ENCODE measurements around the gene MAN1A2. TPM values are rescaled to one million over a fixed set of nuclear protein-coding genes. Genes with fewer than 3 reads are reported as not detected.

The MAN1A2 gene
- total and polyA plus RNA-seq, 9 donors = 14.6 to 33.6 (median 26.1) TPM

DNA sequence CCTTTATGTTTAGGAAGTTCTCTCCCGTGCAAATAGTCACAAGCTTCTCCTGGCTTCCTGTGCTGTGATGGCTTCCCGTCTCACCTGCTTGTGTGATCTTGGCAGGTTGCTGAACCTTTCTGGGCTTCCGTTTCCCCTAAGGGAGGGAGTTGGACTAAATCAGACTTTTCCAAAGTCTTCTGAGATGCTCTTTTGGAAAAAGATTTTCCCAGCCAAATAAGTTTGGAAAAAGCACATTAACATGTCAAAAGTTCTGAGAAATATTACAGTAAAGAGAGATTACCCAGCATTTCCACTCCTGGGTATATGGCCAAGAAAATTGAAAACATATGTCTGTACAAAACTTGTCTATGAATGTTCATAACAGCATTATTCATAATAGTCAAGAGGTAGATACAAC lies 202.6 kb downstream of the MAN1A2 start:
- no peak overlapping the region for H3K4me3 ChIP-seq (ENCODE audit: low read length)
- DNase-seq = peak; percentile 93
- no peaks in the 10 kb centered on the region for H3K36me3 ChIP-seq (ENCODE audit: control insufficient read depth, insufficient read depth, low read length)
- H3K27me3 ChIP-seq (ENCODE audit: control insufficient read depth, insufficient read depth, low read length) = no peaks in the 10 kb centered on the region
- no CpG with 5 or more reads among the region's 3 CpGs for WGBS (ENCODE audit: insufficient coverage)
- H3K27ac ChIP-seq (ENCODE audit: low read length) = peak overlapping the region; percentile 49
- H3K4me1 ChIP-seq (ENCODE audit: control insufficient read depth, insufficient read depth, low read length) = peaks cover 4% of the 10 kb centered on the region
- H3K9me3 ChIP-seq (replicated peaks; ENCODE audit: control insufficient read depth, low read depth, low read length) = no peaks in the 10 kb centered on the region

DNA sequence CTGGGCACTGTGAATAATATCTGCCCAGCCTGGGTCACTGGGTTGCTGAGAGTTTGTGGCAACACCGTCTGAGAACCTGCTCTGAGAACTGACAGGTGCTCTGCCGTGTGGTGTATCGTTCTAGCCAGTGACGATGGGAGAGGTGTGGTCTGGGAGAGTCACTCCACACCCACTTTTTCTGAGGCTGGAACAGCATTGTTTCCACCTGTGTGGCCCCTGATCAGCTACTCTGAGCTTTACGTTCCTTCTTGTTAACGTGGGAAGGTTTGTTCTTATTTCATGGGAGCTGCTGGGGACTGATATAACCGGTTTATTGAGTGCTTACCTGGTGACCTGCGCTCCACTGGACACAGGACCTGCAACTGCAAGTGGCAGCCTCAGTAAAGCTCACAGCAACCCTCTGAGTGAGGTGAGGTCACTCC lies 203.8 kb downstream of the MAN1A2 start:
- H3K27ac ChIP-seq (ENCODE audit: low read length) = no peak overlapping the region
- no peak for DNase-seq
- H3K9me3 ChIP-seq (replicated peaks; ENCODE audit: control insufficient read depth, low read depth, low read length) = no peaks in the 10 kb centered on the region
- H3K27me3 ChIP-seq (ENCODE audit: control insufficient read depth, insufficient read depth, low read length) = no peaks in the 10 kb centered on the region
- WGBS (ENCODE audit: insufficient coverage) = 73% methylated on average over 7 of the region's 8 CpGs
- H3K36me3 ChIP-seq (ENCODE audit: control insufficient read depth, insufficient read depth, low read length) = no peaks in the 10 kb centered on the region
- H3K4me3 ChIP-seq (ENCODE audit: low read length) = no peak overlapping the region
- H3K4me1 ChIP-seq (ENCODE audit: control insufficient read depth, insufficient read depth, low read length) = peaks cover 4% of the 10 kb centered on the region

DNA sequence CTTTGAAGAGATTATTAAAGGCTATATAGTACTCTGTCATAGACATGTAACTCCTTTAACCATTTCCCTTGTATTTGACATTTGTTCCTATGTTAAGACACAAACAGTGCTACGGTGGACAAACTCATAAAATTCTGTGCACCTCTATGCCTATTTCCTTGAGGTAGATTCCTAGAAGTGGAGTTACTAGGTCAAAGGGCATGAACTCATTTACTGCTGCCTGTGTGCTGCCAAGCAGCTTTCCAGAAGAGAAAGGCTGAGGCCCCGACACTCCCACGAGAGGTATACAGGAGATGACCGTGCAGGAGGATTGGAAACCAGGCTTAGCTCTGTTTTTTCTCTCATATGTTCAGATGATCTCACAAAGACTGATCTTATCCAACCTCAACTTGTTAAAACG lies 204.2 kb downstream of the MAN1A2 start:
- Histone ChIP-seq H3K27ac (ENCODE audit: low read length) (no peak overlapping the region), H3K4me1 (ENCODE audit: control insufficient read depth, insufficient read depth, low read length) (peaks cover 4% of the 10 kb centered on the region), H3K4me3 (ENCODE audit: low read length) (no peak overlapping the region), H3K27me3 (ENCODE audit: control insufficient read depth, insufficient read depth, low read length) (no peaks in the 10 kb centered on the region), H3K9me3 (replicated peaks; ENCODE audit: control insufficient read depth, low read depth, low read length) (no peaks in the 10 kb centered on the region), H3K36me3 (ENCODE audit: control insufficient read depth, insufficient read depth, low read length) (no peaks in the 10 kb centered on the region)
- no peak for DNase-seq
- 47% methylated on average over 3 of the region's 5 CpGs for WGBS (ENCODE audit: insufficient coverage)

DNA sequence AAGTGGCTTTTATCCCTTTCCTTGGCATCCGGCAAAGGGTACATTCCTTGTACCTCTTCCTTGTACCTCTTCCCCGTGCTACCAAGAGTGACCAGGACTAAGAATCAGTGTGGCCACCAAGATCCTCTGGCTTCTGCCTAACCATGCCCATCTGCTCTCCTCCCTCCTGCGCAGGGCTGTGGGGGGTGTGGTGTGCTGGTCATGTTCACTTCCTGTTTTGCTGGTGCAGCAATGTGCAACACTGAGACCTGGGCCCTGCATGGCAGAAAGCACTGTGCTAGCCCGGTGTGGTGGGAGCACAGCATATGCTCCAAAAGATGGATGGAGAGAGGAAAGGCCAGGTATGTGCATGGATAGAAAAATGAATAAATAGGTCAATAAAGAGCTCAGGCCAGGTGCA lies 205.3 kb downstream of the MAN1A2 start:
- H3K9me3 ChIP-seq (replicated peaks; ENCODE audit: control insufficient read depth, low read depth, low read length) = no peaks in the 10 kb centered on the region
- peaks cover 4% of the 10 kb centered on the region for H3K4me1 ChIP-seq (ENCODE audit: control insufficient read depth, insufficient read depth, low read length)
- no peaks in the 10 kb centered on the region for H3K36me3 ChIP-seq (ENCODE audit: control insufficient read depth, insufficient read depth, low read length)
- H3K27ac ChIP-seq (ENCODE audit: low read length) = no peak overlapping the region
- no peak for DNase-seq
- no peak overlapping the region for H3K4me3 ChIP-seq (ENCODE audit: low read length)
- H3K27me3 ChIP-seq (ENCODE audit: control insufficient read depth, insufficient read depth, low read length) = no peaks in the 10 kb centered on the region
- 90% methylated on average over 1 of the region's 4 CpGs for WGBS (ENCODE audit: insufficient coverage)

DNA sequence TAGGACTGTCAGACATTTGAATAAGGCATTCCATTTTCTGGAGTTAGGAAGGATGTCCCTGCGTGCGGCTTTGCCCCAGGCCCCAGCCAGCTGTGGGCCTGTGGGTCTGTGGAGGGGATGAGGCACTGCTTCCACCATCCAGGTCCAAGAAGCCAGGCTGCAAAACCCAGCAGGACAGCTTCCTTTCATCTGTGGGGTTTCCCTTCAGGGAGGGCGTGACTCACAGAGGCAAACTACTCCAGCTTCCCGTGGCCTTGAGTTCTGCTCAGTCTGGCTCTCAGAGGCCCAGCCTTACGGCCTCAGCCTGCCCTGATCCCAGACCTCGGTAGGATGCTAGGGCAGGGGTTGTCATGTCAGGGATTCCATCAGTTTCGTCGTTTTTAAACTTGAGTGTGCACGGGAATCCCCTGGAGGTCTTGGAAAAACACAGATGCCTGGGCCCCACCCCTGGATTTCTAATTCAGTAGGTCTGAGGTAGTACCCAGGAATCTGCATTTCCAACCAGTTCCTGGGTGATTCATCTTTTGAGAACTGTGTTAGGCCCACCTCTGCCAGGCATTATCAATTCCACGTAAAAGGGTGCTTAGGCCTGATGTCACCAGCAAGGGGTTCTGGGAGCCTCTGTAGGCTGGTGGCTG lies 206.3 kb downstream of the MAN1A2 start:
- Histone ChIP-seq H3K9me3 (replicated peaks; ENCODE audit: control insufficient read depth, low read depth, low read length) (no peaks in the 10 kb centered on the region), H3K27me3 (ENCODE audit: control insufficient read depth, insufficient read depth, low read length) (no peaks in the 10 kb centered on the region), H3K36me3 (ENCODE audit: control insufficient read depth, insufficient read depth, low read length) (no peaks in the 10 kb centered on the region), H3K4me1 (ENCODE audit: control insufficient read depth, insufficient read depth, low read length) (peaks cover 4% of the 10 kb centered on the region), H3K4me3 (ENCODE audit: low read length) (no peak overlapping the region), H3K27ac (ENCODE audit: low read length) (no peak overlapping the region)
- DNase-seq = no peak
- 69% methylated on average over 10 of the region's 10 CpGs for WGBS (ENCODE audit: insufficient coverage)

DNA sequence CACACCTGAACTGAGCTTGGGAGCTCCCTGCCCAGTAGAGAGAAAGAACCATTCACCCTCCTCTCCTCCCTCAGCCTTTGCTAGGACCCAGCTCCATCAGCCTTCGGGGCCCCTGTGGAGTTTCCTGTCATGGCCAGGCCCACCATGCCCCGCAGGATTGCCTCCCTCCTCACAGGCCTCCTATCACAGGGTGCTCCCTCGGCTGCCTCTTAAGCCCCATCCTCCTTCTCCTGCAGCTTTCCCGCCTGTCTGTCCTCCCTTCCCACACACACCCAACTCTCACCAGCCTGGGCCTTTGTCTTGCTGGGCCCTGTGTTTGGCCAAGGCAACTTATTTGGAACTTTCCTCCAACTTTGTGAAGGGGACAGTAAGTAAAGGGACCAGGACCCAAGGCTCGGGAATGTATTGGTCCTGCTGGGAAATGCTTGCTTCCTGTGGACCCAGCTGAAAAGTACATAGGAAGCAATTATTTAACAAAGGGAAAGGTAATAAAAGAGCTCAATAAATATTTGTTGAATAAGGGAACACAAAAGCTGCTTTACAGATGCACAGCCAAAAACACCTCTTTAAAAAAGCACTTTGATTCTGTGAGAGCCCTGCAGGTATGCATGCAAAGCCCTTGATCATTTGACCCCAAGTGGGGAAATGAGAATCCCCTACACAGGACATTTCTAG lies 207.0 kb downstream of the MAN1A2 start:
- Histone ChIP-seq H3K9me3 (replicated peaks; ENCODE audit: control insufficient read depth, low read depth, low read length) (no peaks in the 10 kb centered on the region), H3K4me1 (ENCODE audit: control insufficient read depth, insufficient read depth, low read length) (peaks cover 4% of the 10 kb centered on the region), H3K4me3 (ENCODE audit: low read length) (no peak overlapping the region), H3K27ac (ENCODE audit: low read length) (no peak overlapping the region), H3K36me3 (ENCODE audit: control insufficient read depth, insufficient read depth, low read length) (no peaks in the 10 kb centered on the region), H3K27me3 (ENCODE audit: control insufficient read depth, insufficient read depth, low read length) (no peaks in the 10 kb centered on the region)
- DNase-seq = no peak
- WGBS (ENCODE audit: insufficient coverage) = 56% methylated on average over 4 of the region's 5 CpGs

DNA sequence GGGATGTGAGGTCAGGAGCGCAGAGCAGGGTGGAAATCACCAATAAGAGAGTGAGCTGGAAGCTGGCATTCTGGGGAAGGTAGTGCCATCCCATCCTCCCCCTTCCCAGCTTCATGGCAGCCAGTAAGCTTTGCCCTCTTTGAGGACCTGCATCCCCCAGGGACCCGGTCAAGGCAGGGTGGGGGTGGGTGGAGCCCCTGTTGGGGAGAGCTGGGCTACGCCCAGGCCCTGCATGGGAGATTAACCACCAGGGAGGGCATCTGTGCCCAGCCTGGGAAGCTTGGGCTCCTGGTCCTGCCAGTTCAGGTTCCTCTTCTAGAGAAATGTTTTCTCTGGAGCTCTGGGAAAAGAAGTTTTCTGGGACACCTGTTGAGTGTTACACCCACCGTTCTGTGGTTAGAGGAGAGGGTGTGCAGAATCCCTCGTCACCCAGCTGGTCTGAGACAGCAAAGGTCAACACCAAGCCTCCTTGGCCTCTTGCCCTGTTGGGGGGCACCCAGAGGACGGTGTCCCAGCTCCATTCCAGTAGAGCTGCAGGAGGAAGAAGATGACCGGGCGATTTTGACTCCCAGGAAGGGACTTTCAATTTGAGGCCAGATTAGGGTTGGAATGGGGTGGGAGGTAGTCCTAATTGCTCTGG lies 208.5 kb downstream of the MAN1A2 start:
- 67% methylated on average over 7 of the region's 8 CpGs for WGBS (ENCODE audit: insufficient coverage)

DNA sequence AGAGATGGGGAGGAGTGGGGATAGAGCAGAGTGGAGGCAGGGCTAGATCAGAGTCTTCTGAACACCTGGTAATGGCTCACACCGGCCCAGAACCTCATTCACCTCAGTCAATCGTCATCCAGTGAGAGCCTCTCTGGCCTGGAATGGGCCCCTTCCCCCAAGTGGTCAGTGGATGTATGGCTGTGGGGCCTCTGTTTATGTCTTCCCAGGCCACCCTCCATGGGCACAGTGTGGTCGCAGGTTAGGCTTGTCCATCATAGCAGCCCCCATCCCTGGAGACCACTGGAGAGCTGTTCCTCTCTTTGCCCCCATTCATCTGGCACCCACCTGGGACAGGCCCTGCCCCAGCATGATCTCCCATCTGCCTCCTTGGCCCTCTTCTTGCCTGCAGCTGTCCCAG lies 209.0 kb downstream of the MAN1A2 start:
- Histone ChIP-seq H3K4me1 (ENCODE audit: control insufficient read depth, insufficient read depth, low read length) (no peaks in the 10 kb centered on the region), H3K27me3 (ENCODE audit: control insufficient read depth, insufficient read depth, low read length) (no peaks in the 10 kb centered on the region), H3K36me3 (ENCODE audit: control insufficient read depth, insufficient read depth, low read length) (no peaks in the 10 kb centered on the region), H3K4me3 (ENCODE audit: low read length) (no peak overlapping the region), H3K27ac (ENCODE audit: low read length) (no peak overlapping the region), H3K9me3 (replicated peaks; ENCODE audit: control insufficient read depth, low read depth, low read length) (no peaks in the 10 kb centered on the region)
- 95% methylated on average over 2 of the region's 3 CpGs for WGBS (ENCODE audit: insufficient coverage)
- DNase-seq = no peak

More for the DNA sequence above, 208.5 kb downstream of the MAN1A2 start:
- no peak for DNase-seq
- Histone ChIP-seq H3K27me3 (ENCODE audit: control insufficient read depth, insufficient read depth, low read length) (no peaks in the 10 kb centered on the region), H3K4me3 (ENCODE audit: low read length) (no peak overlapping the region), H3K27ac (ENCODE audit: low read length) (no peak overlapping the region), H3K4me1 (ENCODE audit: control insufficient read depth, insufficient read depth, low read length) (peaks cover 2% of the 10 kb centered on the region), H3K9me3 (replicated peaks; ENCODE audit: control insufficient read depth, low read depth, low read length) (no peaks in the 10 kb centered on the region), H3K36me3 (ENCODE audit: control insufficient read depth, insufficient read depth, low read length) (no peaks in the 10 kb centered on the region)

DNA sequence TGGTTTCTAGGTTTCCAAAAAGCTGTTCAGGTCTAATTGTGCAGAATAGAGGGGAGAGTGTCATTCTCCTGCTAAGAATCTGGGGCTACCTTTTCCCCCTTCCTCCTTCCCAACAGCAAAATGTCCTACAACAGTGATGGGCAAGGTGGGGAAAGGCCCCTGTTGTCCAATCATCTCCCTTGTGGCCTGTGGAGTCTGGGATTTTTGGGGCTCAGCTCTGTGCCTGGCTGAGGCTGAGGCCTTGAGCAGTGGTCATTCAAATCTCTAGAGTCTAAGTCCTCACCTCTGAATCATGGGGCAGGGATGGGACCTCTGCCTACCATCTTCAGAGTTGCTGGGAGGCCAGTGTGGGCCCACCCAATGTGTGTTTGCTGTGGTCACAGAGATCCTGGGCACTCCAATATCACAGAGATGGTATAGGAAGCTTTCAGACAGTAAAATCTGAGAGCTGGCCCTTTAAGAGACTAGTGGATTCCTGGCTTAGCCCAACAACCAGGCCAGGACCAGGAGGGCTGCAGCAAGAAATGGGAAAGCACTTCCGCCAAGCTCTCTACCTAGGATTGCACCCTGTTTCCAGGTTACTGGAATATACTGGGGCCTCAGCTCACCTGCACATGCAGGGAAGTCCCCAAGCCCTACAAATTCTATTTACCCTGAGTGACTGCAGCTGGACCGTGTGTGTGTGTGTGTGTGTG lies 210.1 kb downstream of the MAN1A2 start:
- DNase-seq = no peak
- WGBS (ENCODE audit: insufficient coverage) = no CpG with 5 or more reads among the region's 2 CpGs
- Histone ChIP-seq H3K9me3 (replicated peaks; ENCODE audit: control insufficient read depth, low read depth, low read length) (no peaks in the 10 kb centered on the region), H3K27ac (ENCODE audit: low read length) (no peak overlapping the region), H3K4me1 (ENCODE audit: control insufficient read depth, insufficient read depth, low read length) (no peaks in the 10 kb centered on the region), H3K27me3 (ENCODE audit: control insufficient read depth, insufficient read depth, low read length) (no peaks in the 10 kb centered on the region), H3K4me3 (ENCODE audit: low read length) (no peak overlapping the region), H3K36me3 (ENCODE audit: control insufficient read depth, insufficient read depth, low read length) (no peaks in the 10 kb centered on the region)

DNA sequence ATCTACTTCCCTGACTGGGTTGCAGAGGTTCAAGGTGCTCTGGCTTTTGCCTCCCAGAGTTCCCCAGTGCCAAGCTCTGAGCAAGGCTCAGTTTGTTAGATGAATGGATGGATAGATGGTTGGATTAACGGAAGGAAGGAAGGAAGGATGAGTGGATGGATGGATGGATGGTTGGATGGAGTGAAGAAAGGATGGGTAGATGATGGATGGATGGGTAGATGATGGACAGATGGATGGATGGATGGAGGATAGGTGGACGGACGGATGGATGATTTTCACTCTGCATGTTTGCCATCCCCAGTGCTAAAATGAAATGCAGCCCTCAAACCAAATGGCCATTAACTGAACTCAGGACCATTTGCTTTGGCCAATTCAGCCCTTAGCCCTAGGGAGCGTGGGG lies 211.2 kb downstream of the MAN1A2 start:
- DNase-seq = no peak

More for the DNA sequence above, 211.2 kb downstream of the MAN1A2 start:
- H3K27me3 ChIP-seq (ENCODE audit: control insufficient read depth, insufficient read depth, low read length) = no peaks in the 10 kb centered on the region
- no peaks in the 10 kb centered on the region for H3K4me1 ChIP-seq (ENCODE audit: control insufficient read depth, insufficient read depth, low read length)
- no peak overlapping the region for H3K4me3 ChIP-seq (ENCODE audit: low read length)
- 100% methylated on average over 1 of the region's 4 CpGs for WGBS (ENCODE audit: insufficient coverage)
- no peaks in the 10 kb centered on the region for H3K9me3 ChIP-seq (replicated peaks; ENCODE audit: control insufficient read depth, low read depth, low read length)
- H3K27ac ChIP-seq (ENCODE audit: low read length) = no peak overlapping the region
- H3K36me3 ChIP-seq (ENCODE audit: control insufficient read depth, insufficient read depth, low read length) = no peaks in the 10 kb centered on the region

Measured in muscle of leg (tissue), 11 donors.